Mesenchymal stem cell (in vitro differentiated cells and primary cell): ENCODE data around the gene ROBO1.

Experiments used
- DNase-seq: peaks from one replicate; pipeline ENCODE4 v3.0.0-alpha.2; 2013
- H2AFZ ChIP-seq: one replicate; pipeline ENCODE4 v1.6.1; 2013; ENCODE audit warnings: low read depth, mild to moderate bottlenecking, control low read depth, inconsistent platforms, low read length, moderate library complexity
- H2AK5ac ChIP-seq: 2 replicates; pipeline ENCODE4 v1.6.1; 2013; ENCODE audit warnings: low read length, moderate library complexity, mild to moderate bottlenecking, inconsistent platforms; ENCODE audit not compliant: severe bottlenecking
- H2BK120ac ChIP-seq: one replicate; pipeline ENCODE4 v1.6.1; 2013; ENCODE audit warnings: low read depth, mild to moderate bottlenecking, inconsistent platforms, low read length, moderate library complexity
- H2BK12ac ChIP-seq, 2 experiments: one replicate each; pipeline ENCODE4 v1.6.1; 2013; ENCODE audit warnings: inconsistent platforms in 2 of 2, low read length in 2 of 2, mild to moderate bottlenecking in 2 of 2, moderate library complexity in 2 of 2, control low read depth in 1 of 2
- H2BK15ac ChIP-seq: one replicate; pipeline ENCODE4 v1.6.1; 2013; ENCODE audit warnings: mild to moderate bottlenecking, low read depth, inconsistent platforms; ENCODE audit not compliant: poor library complexity, severe bottlenecking
- H2BK5ac ChIP-seq: 2 replicates; pipeline ENCODE4 v1.6.1; 2013; ENCODE audit warnings: low read depth, mild to moderate bottlenecking, low read length, control low read depth, inconsistent platforms; ENCODE audit not compliant: poor library complexity, severe bottlenecking
- H3K14ac ChIP-seq, 2 experiments: one replicate each; pipeline ENCODE4 v1.6.1; 2013; ENCODE audit warnings: inconsistent platforms in 2 of 2, low read length in 2 of 2, control low read depth in 1 of 2, mild to moderate bottlenecking in 1 of 2, moderate library complexity in 1 of 2
- H3K18ac ChIP-seq, 2 experiments: one replicate each; pipeline ENCODE4 v1.6.1; 2013; ENCODE audit warnings: inconsistent platforms in 2 of 2, low read length in 2 of 2, control low read depth in 1 of 2, low read depth in 1 of 2, mild to moderate bottlenecking in 1 of 2
- H3K23ac ChIP-seq, 2 experiments: one replicate each; pipeline ENCODE4 v1.6.1; 2013; ENCODE audit warnings: inconsistent platforms in 2 of 2, low read length in 2 of 2, mild to moderate bottlenecking in 2 of 2, moderate library complexity in 2 of 2, control low read depth in 1 of 2
- H3K27ac ChIP-seq: 2 replicates; pipeline ENCODE4 v1.5.1; 2013; ENCODE audit warnings: mild to moderate bottlenecking, moderate library complexity, low read length, control low read depth, inconsistent platforms; ENCODE audit not compliant: poor library complexity, severe bottlenecking
- H3K27me3 ChIP-seq, 2 experiments: 2 replicates each; pipeline versions ENCODE4 v1.6.1 to v1.7.0; 2013; ENCODE audit warnings: low read length in 2 of 2, mild to moderate bottlenecking in 2 of 2, moderate library complexity in 2 of 2, control low read depth in 1 of 2, inconsistent platforms in 1 of 2; ENCODE audit not compliant: control insufficient read depth in 1 of 2, insufficient read depth in 1 of 2
- H3K36me3 ChIP-seq, 2 experiments: 2 replicates each; pipeline versions ENCODE4 v1.6.1 to v1.7.0; 2013; ENCODE audit warnings: low read length in 2 of 2, control low read depth in 1 of 2, inconsistent platforms in 1 of 2, low read depth in 1 of 2, mild to moderate bottlenecking in 1 of 2; ENCODE audit not compliant: insufficient read depth in 2 of 2, control insufficient read depth in 1 of 2
- H3K4ac ChIP-seq, 2 experiments: one replicate each; pipeline ENCODE4 v1.6.1; 2013; ENCODE audit warnings: inconsistent platforms in 2 of 2, low read length in 2 of 2, mild to moderate bottlenecking in 2 of 2, moderate library complexity in 2 of 2, control low read depth in 1 of 2, low read depth in 1 of 2
- H3K4me1 ChIP-seq: 2 replicates; pipeline ENCODE4 v1.6.1; 2013; ENCODE audit warnings: low read depth, low read length, control low read depth; ENCODE audit not compliant: control insufficient read depth, insufficient read depth
- H3K4me2 ChIP-seq: 2 replicates; pipeline ENCODE4 v1.6.1; 2013; ENCODE audit warnings: low read length, mild to moderate bottlenecking, inconsistent platforms; ENCODE audit not compliant: poor library complexity, severe bottlenecking
- H3K4me3 ChIP-seq, 2 experiments: 2 replicates each; pipeline versions ENCODE4 v1.5.1 to v1.7.0; 2013; ENCODE audit warnings: low read length in 2 of 2, mild to moderate bottlenecking in 2 of 2, control low read depth in 1 of 2, low read depth in 1 of 2; ENCODE audit not compliant: insufficient read depth in 1 of 2
- H3K79me1 ChIP-seq: replicated peaks from 2 replicates; pipeline ENCODE4 v1.6.1; 2013; ENCODE audit warnings: mild to moderate bottlenecking, control low read depth, low read length, inconsistent platforms; ENCODE audit not compliant: poor library complexity, severe bottlenecking
- H3K9ac ChIP-seq: 2 replicates; pipeline ENCODE4 v1.7.0; 2013; ENCODE audit warnings: mild to moderate bottlenecking, low read length, moderate library complexity
- H3K9me3 ChIP-seq: 2 replicates; pipeline ENCODE4 v1.7.0; 2013; ENCODE audit warnings: mild to moderate bottlenecking, low read length; ENCODE audit not compliant: control insufficient read depth
- H4K8ac ChIP-seq: one replicate; pipeline ENCODE4 v1.6.1; 2013; ENCODE audit warnings: inconsistent platforms, mild to moderate bottlenecking, low read length, moderate library complexity
- H4K91ac ChIP-seq: one replicate; pipeline ENCODE4 v1.6.1; 2013; ENCODE audit warnings: mild to moderate bottlenecking, low read length, inconsistent platforms
- WGBS: methylation state at CpG from one replicate; pipeline ENCODE4 v1.1.7; 2013; ENCODE audit warnings: mixed read lengths; 5-methylcytosine and 5-hydroxymethylcytosine counted together

Gene ROBO1

GRCh38 chr3:78868570-78868969 lies 899.2 kb downstream of the ROBO1 start:
- H3K36me3 ChIP-seq: no peaks in the 10 kb centered on the region
- peaks cover 6% of the 10 kb centered on the region for H3K79me1 ChIP-seq
- no peak overlapping the region for H3K9ac ChIP-seq
- H2BK12ac ChIP-seq: no peak overlapping the region
- H2BK120ac ChIP-seq: no peak overlapping the region
- no peak for DNase-seq
- H3K23ac ChIP-seq: no peak overlapping the region
- H3K27ac ChIP-seq: no peak overlapping the region
- H2BK5ac ChIP-seq: no peak overlapping the region
- no peak overlapping the region for H2AFZ ChIP-seq
- H2BK15ac ChIP-seq: no peak overlapping the region
- H3K9me3 ChIP-seq: no peaks in the 10 kb centered on the region
- H2AK5ac ChIP-seq: no peak overlapping the region
- no peaks in the 10 kb centered on the region for H3K27me3 ChIP-seq
- no peak overlapping the region for H4K91ac ChIP-seq
- no peak overlapping the region for H3K14ac ChIP-seq
- H3K4me3 ChIP-seq: no peak overlapping the region
- no peak overlapping the region for H3K4me2 ChIP-seq
- H3K18ac ChIP-seq: no peak overlapping the region
- no CpG with 5 or more reads among the region's 1 CpG for WGBS
- H3K4me1 ChIP-seq: peaks cover 2% of the 10 kb centered on the region
- no peak overlapping the region for H4K8ac ChIP-seq
- H3K4ac ChIP-seq: no peak overlapping the region

DNA sequence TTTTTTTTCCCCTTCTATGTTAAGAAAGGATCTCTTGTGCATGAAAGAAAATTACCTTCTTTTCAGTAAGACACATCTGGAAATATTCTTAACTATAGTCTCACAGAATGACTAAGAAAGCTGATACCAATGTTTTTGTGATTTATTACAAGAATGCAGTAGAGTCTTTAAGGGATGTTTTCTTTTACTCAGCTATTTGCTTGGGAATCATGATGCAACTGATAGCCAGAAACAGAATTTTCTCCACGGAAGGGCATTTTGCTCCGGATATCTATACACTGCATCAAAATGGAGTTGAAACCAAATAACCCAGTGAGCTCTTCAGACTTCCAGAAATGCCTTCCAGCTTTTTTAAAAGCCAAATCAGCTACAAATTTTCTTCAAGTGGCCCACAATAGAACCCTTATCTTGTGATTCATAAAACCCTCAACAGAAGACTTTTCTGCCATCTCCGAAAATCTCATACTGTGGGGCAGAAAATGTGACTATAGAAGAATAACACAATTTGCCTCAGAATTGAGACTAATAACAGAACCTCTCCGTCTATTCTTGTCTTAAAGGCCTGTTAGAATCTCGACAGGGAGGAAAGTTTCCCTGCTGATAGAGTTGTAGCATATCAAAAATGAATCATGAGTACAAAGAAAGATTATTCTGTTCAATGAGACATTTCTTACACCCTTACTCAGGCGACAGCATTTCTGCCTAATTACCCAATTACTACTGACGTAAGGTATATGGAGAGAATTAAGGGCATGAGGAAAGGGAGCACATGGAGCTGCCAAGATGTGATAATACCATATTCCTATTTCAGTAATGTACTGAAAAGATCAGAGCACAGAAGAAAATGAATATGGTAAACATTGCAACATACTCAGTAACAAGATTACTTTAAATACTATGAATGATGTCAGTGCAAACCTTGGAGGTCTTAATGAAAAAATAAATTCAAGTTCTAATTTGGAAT lies 900.1 kb downstream of the ROBO1 start:
- Histone ChIP-seq H3K4me2 (no peak overlapping the region), H2BK120ac (no peak overlapping the region), H2BK5ac (no peak overlapping the region), H3K18ac (no peak overlapping the region), H3K36me3 (no peaks in the 10 kb centered on the region), H3K23ac (no peak overlapping the region), H3K4me3 (no peak overlapping the region), H3K27ac (peak overlapping the region; percentile 23), H3K27me3 (no peaks in the 10 kb centered on the region), H2BK15ac (no peak overlapping the region), H3K4me1 (peaks cover 2% of the 10 kb centered on the region), H2BK12ac (no peak overlapping the region), H3K4ac (no peak overlapping the region), H3K14ac (no peak overlapping the region), H3K9ac (no peak overlapping the region), H3K9me3 (no peaks in the 10 kb centered on the region), H4K8ac (no peak overlapping the region), H3K79me1 (peaks cover 5% of the 10 kb centered on the region), H2AK5ac (no peak overlapping the region), H4K91ac (no peak overlapping the region), H2AFZ (no peak overlapping the region)
- DNase-seq: no peak
- 46% methylated on average over 2 of the region's 7 CpGs for WGBS

GRCh38 chr3:78863306-78864203 lies 904.2 kb downstream of the ROBO1 start:
- H4K91ac ChIP-seq: no peak overlapping the region
- H2AK5ac ChIP-seq: no peak overlapping the region
- no peak overlapping the region for H3K18ac ChIP-seq
- no peak overlapping the region for H2BK5ac ChIP-seq
- no peak overlapping the region for H3K4me3 ChIP-seq
- H2BK120ac ChIP-seq: no peak overlapping the region
- peaks cover 6% of the 10 kb centered on the region for H3K79me1 ChIP-seq
- no peak overlapping the region for H3K14ac ChIP-seq
- H3K36me3 ChIP-seq: no peaks in the 10 kb centered on the region
- no peak overlapping the region for H3K4ac ChIP-seq
- H4K8ac ChIP-seq: no peak overlapping the region
- no peak overlapping the region for H3K9ac ChIP-seq
- no peak overlapping the region for H2AFZ ChIP-seq
- H2BK15ac ChIP-seq: no peak overlapping the region
- H3K27me3 ChIP-seq: no peaks in the 10 kb centered on the region
- H3K9me3 ChIP-seq: no peaks in the 10 kb centered on the region
- DNase-seq: no peak
- no peak overlapping the region for H3K27ac ChIP-seq
- H3K23ac ChIP-seq: no peak overlapping the region
- no peak overlapping the region for H2BK12ac ChIP-seq
- H3K4me2 ChIP-seq: no peak overlapping the region
- 71% methylated on average over 5 of the region's 5 CpGs for WGBS
- H3K4me1 ChIP-seq: peaks cover 1% of the 10 kb centered on the region

DNA sequence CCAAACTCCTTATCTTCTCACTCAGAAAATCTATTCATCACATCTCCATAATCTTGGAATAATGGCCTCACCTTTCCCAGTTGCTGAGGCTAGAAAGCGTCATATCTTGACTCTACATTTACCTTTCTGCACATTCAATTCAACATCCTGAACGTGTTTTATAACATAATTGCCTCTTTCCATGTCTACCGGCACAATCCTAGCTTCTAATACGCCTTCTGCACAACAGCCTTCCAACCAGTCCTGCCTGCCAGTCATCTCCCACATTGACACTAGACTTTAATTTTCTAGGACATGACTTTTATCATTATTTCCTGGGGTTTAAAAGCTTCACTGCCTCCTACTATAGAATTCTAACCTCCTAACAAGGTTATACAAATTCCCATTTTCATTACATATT lies 906.6 kb downstream of the ROBO1 start:
- Histone ChIP-seq H3K36me3 (no peaks in the 10 kb centered on the region), H3K4me1 (peaks cover 1% of the 10 kb centered on the region), H3K14ac (no peak overlapping the region), H3K27me3 (no peaks in the 10 kb centered on the region), H4K91ac (no peak overlapping the region), H3K9me3 (no peaks in the 10 kb centered on the region), H3K4me3 (no peak overlapping the region), H3K27ac (no peak overlapping the region), H4K8ac (no peak overlapping the region), H2BK12ac (no peak overlapping the region), H3K18ac (peak overlapping the region in 1 of 2 experiments; percentile 24), H3K79me1 (peaks cover 13% of the 10 kb centered on the region), H3K9ac (no peak overlapping the region), H3K4ac (no peak overlapping the region), H2AFZ (no peak overlapping the region), H2BK5ac (no peak overlapping the region), H2BK120ac (no peak overlapping the region), H3K23ac (no peak overlapping the region), H2BK15ac (no peak overlapping the region), H2AK5ac (no peak overlapping the region), H3K4me2 (no peak overlapping the region)
- WGBS: 90% methylated on average over 4 of the region's 4 CpGs
- DNase-seq: no peak
